Activated CD8-positive, alpha-beta memory T cell treated with anti-CD3 and anti-CD28 coated beads, Interleukin-2, amount 50 U/mL, for 48 hours (primary cell): Measurements from ENCODE around the gene SLC6A6.
"Not testable (repeated sequence)": the region's sequence is repeated elsewhere in the genome, so short reads cannot be mapped to it uniquely, and the experiment has no call there.

ENCODE experiments used
- DNase-seq: peaks from one replicate; pipeline ENCODE4 v3.0.0-alpha.2; 2020

SLC6A6 gene

DNA sequence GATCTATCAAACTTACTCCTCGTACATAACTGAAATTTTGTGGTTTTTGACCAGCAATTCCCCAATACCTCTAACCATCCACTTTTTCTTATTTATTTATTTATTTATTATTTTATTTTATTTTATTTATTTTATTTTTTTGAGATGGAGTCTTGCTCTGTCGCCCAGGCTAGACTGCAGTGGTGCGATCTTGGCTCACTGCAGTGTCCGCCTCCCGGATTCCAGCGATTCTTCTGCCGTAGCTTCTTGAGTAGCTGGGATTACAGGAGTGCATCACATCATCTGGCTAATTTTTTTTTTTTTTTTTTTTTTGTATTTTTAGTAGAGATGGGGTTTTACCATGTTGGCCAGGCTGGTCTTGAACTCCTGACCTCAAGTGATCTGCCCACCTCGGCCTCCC is 35.3 kb downstream of the SLC6A6 start:
- DNase-seq = not testable (repeated sequence)

DNA sequence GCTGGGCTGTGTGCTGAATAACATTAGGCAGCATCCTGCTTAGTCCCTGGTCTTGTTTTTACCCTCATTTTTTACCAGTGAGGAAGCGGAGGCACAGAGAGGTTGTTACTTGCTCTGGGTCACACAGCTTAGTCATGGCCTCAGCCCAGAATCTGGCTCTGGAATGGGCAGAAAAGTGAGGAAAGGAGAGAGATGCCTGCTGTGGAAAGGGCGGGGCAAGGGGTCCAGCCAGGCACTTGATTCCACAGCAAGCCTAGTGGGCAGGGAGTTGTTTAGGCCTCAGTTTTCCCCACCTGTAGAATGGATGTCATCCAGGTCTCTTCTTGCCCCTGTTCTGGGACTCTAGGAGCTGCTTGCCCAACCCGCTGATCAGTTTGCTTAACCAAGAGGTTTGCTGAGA is 35.9 kb downstream of the SLC6A6 start:
- no peak for DNase-seq

DNA sequence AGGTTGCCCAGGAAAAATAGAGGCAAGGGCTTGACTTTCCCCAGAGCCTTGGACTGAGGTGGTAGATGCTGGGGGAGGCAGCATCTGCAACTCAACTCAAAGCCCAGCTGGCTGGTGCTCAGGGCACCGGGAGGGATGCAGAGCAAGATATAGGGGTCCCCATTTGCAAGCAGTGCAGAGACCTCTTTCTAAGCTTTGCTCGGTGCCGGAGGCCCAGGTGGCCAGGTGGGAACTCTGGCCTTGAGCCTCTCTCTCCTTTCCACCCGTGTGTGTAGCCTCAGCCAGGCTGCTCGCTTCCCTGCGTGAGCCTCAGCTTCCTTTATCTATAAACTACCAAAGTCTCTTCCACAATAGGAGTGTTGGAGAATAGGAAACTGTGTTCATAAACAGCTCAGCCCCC is 36.5 kb downstream of the SLC6A6 start:
- DNase-seq = no peak

- no peak for DNase-seq
Measured at GRCh38 chr3:14439501-14440167, 37.2 kb downstream of the SLC6A6 start.

GRCh38 chr3:14440168-14440518 is 37.7 kb downstream of the SLC6A6 start:
- no peak for DNase-seq

- no peak for DNase-seq
Measured at GRCh38 chr3:14440531-14441239, 38.3 kb downstream of the SLC6A6 start.

GRCh38 chr3:14441240-14441919 is 39.0 kb downstream of the SLC6A6 start:
- no peak for DNase-seq

DNA sequence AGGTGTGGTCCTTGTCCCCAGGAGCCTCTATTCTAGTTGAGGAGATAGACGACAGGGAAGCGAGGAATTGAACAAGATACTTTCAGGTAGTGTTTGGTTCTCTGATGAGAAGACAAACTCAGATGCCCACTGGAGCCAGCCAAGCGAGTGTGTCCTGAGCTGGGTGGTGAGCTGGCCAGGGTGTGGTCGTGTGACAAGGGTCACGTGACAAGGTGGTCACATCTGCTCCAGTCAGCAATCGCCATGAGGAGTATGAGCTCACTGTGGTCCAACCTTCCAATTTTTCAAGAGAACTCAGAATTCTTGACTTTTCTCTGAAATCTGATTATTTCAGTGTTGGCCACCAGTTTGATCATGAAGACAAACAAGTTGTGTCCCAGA is 39.5 kb downstream of the SLC6A6 start:
- DNase-seq = no peak

GRCh38 chr3:14444380-14444779 is 42.0 kb downstream of the SLC6A6 start:
- no peak for DNase-seq

- no peak for DNase-seq
Measured at GRCh38 chr3:14445773-14446172, 43.4 kb downstream of the SLC6A6 start.

DNA sequence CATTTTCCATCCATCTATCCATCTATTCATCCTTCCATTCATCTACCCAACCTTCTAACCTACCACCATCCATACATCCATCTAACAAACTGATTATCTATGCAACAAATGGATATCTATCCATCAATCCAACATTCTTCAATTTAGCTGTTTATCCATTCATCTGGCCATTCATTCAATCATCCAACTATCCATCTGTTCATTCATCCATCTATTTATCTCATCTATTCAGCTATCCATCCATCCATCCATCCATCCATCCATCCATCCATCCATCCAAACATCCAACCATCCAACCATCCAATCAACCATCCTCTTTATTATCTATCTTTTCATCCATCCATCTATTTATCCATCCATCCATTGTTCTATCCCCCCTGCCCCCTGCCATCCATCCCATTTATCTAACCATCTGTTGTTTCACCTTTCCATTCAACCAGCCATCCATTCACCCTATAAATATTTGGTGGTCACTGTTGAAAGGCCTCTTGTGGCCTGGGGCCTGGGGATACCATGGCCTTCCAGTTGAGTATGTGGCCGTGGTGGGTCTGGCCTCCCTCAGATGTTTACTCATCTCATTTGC is 44.7 kb downstream of the SLC6A6 start:
- no peak for DNase-seq

DNA sequence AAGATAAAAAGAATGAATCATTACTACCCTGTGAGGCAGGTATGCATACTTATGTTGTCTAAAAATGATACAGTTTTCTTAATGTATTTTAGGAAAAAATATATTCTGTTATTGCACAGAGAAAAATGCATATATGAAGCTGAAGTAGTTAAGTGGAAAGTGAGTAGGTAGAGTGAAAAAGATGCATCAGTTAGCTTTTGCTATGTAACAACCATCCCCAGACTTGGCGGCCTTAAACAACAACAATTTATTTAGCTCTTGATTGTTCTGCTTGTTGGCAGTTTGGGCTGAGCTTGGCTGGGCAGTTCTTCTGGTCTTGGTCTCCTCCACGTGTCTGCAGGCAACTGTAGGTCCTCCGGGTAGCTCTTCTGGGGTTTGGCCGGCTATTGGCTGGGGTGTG is 45.7 kb downstream of the SLC6A6 start:
- no peak for DNase-seq

DNA sequence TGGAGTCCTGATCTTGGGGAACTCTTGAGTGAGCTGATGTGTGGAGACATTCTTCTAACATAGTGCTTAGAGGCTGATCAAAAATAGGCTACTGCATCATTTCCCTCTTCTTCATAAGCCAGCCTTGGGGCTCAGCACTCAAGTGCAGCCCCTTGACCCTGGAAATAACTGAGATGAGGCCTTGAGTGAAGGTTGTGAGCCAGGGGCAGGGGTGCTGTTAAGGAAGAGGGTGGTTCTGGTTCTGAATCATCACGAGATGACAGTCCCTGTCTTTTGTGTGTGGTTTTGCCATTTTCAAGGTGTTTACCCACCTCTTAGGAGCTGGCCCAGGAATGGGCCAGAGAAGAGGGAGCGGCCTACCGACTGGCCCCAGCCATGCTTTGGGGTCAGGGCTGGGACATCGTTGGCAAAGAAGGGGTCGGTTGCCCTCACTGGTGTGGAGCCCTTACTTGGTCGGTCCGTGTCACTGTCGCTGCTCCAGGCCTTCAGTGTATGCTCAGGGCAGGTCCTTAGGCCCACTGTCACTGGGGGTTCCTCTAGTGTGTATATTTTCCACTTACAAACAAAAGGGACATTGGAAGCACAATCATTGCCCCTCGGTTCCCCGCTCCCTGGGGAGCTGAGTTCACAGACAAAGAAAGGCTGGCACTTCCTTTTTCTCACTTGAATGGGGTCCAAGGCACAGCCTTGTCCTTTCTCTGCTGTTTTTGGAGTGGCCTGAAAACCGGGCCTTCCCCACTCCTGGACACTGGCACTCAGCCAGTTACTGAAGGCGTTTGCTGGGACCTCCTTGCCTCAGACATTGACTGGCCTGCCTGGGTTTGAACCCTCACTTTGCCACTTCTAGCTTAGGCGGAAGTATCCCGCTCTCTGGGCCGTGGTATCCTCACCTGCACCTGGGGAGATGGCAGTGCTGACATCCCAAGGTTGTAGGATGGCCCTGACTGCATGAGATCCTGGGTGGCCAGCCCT is 46.6 kb downstream of the SLC6A6 start:
- DNase-seq = no peak

DNA sequence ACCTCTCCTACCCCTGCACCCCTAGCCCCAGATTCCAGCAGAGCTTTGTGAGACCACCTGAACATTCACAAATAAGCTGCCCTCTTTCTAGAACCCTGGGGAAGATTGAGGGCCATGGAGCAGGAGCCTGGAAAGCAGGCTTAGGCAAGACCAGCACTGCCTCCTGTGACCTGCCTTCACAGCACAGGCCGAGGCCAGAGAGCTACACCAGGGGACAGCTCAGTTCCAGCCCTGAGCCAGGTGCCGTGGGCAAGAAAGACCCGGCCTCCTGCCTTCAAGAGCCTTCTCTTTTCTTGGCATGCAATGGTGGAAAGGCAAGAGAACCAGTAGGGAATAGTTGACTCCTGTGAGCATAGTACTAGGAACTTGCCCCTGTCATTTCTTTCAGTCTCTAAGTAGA is 48.1 kb downstream of the SLC6A6 start:
- DNase-seq = no peak

DNA sequence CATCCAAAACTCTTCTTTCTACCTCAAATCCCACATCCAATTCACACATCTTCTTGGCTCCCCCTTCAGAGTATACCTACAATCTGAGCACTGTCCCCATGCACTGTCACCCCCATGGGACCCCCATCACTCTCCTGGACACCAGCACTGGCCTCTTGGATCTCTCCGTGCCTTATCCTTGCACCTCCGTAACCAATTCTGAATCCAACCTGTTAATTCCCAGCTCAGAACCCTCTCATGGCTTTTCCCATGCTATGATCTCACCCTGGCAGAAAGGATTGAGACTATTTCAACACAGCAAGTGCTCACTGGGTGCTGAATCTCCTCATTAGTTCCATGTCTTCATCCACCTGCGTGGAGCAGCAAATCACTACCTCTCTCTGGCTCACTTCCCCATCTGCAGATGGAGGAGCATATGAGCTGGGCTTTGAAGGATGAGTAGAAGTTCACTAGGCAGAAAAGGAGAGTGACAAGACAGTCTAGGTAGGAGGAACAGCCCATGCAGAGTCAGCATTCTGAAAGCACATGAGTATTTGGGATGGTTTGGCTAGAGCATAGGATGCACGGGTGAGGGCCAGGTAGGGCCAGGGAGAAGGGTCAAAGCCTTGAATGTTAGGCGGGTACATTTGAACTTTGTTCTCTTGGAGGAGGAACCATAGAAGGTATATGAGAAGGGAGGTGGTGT is 48.7 kb downstream of the SLC6A6 start:
- no peak for DNase-seq

DNA sequence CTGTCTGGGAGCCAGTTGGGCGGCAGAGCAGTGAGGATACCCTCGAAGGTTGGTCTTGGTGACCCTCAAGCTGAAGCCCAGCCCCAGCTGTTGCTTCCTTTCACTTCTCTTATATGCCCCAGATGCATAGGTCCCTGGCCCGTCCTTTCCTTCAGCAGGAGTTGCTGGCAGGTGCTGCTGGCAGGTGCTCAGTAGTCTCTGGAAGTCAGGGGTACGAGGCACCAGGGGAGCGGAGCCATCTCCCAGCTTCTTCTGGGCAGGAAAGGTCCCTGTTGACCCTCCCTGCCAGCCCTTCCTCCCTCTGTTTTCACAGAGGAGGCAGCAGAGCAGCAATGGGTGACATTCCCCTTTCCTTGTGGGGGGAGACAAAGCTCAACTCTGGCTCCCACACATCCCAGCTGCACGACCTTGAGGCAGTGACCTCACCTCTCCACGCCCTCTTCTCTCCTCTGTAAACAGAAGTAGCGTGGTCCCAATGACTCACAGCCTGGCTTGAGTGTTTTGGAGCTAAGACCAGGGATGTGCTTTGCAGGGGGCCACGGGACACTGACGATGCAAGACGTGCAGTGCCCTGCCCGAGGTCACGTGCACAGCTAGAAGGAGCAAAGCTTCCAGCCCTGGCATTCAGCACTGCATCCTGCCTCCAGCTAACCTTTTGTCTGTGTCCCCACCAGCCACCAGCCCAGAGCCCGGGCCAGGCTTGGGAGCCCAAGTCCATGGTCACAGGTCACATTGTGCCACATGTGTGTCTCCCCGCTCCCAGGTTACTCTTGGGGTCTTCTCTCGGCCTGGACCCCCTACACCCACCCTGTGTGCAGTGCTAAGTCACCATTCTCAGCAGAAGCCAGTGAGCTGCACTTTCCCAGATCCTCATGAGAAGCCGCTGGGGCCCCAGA is 49.7 kb downstream of the SLC6A6 start:
- DNase-seq = no peak

- no peak for DNase-seq
Measured at GRCh38 chr3:14452740-14453710, 50.6 kb downstream of the SLC6A6 start.

DNA sequence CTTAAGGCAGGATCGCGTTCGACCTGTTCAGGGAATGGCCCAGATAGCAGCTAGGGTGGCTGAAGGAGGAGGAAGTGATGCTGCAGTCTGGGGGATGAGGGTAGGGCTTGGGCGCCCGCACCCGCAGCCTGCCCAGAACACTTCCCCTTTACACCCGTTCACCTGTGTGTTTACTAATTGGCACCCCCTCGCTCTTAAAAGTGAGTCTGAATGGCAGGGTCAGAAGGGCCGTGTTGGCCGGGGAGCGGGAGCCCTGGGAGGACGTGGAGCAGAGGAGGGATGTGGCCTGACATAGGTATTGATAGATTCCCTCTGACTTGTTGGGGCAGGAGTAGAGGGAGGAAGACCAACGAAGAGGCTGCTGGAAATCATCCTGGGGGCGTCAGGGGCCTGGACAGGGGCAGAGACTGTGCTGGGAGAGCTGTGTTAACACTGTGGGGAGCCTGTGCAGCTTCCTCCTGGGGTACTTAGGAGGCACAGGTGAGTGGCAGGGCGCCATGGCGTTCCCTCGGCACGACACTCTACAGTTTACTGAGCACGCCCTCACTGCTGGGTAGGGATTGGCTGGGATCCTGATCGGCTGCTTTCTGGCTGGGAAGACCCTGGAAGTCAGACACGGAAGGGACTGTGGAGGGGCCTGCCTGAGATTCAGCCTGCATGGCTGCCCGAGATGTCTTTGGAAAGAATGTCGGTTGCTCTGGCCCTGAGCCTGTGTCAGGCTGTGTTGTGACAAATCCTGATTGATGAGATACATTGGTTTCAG is 51.7 kb downstream of the SLC6A6 start:
- no peak for DNase-seq
